Smooth muscle cell (in vitro differentiated cells): ENCODE results near the gene CLDN9. TPM values are rescaled to one million over a fixed set of nuclear protein-coding genes. Genes with fewer than 3 reads are reported as not detected.

Source experiments
- DNase-seq: peaks from one replicate; lab custom pipeline; 2025; ENCODE audit not compliant: unreplicated experiment; lab: John Stamatoyannopoulos, UW
- H2AFZ ChIP-seq: fragments of 200-600 bp; sonication (generic); 2 replicates; pipeline ENCODE4 v1.6.0; 2016; ENCODE audit warnings: antibody characterized with exemption, low read depth, mild to moderate bottlenecking
- H3F3A ChIP-seq: fragments of 200-600 bp; sonication (generic); 2 replicates; pipeline ENCODE4 v1.6.0; 2017; ENCODE audit warnings: antibody characterized with exemption, low read depth
- H3K27ac ChIP-seq: fragments of 200-600 bp; sonication (generic); 2 replicates; pipeline ENCODE4 v1.5.1; 2016; ENCODE audit warnings: low read depth, mild to moderate bottlenecking
- H3K27me3 ChIP-seq: fragments of 200-600 bp; sonication (generic); 2 replicates; pipeline ENCODE4 v1.6.1; 2016; ENCODE audit warnings: low read depth, mild to moderate bottlenecking
- H3K36me3 ChIP-seq: fragments of 200-600 bp; sonication (generic); 2 replicates; pipeline ENCODE4 v1.5.1; 2016; ENCODE audit warnings: low read depth
- H3K4me1 ChIP-seq: fragments of 200-600 bp; sonication (generic); 2 replicates; pipeline ENCODE4 v1.5.1; 2016; ENCODE audit warnings: low read depth
- H3K4me2 ChIP-seq: fragments of 200-600 bp; sonication (generic); 2 replicates; pipeline ENCODE4 v1.6.0; 2016; ENCODE audit warnings: mild to moderate bottlenecking
- H3K4me3 ChIP-seq: fragments of 200-600 bp; sonication (generic); 2 replicates; pipeline ENCODE4 v1.5.1; 2016; ENCODE audit warnings: mild to moderate bottlenecking
- H3K79me2 ChIP-seq: fragments of 200-600 bp; sonication (generic); 2 replicates; pipeline ENCODE4 v1.6.0; 2016; ENCODE audit warnings: low read depth, mild to moderate bottlenecking
- H3K9ac ChIP-seq: fragments of 200-600 bp; sonication (generic); 2 replicates; pipeline ENCODE4 v1.6.0; 2016; ENCODE audit warnings: low read depth
- H3K9me3 ChIP-seq: fragments of 200-600 bp; sonication (generic); replicated peaks from 2 replicates; pipeline ENCODE4 v1.5.1; 2016; ENCODE audit warnings: low read depth
- H4K20me1 ChIP-seq: fragments of 200-600 bp; sonication (generic); 2 replicates; pipeline ENCODE4 v1.6.0; 2016; ENCODE audit warnings: low read depth
- CTCF ChIP-seq: fragments of 200-600 bp; sonication (generic); IDR thresholded peaks from 2 replicates; pipeline ENCODE4 v1.5.1; 2017; ENCODE audit warnings: borderline replicate concordance, mild to moderate bottlenecking, antibody characterized with exemption; ENCODE audit not compliant: insufficient read depth, poor library complexity, severe bottlenecking
- WGBS: methylation state at CpG from one replicate; pipeline ENCODE4 v1.1.7; 2016; ENCODE audit warnings: low lambda C conversion rate; 5-methylcytosine and 5-hydroxymethylcytosine counted together
- polyA plus RNA-seq: library from polyadenylated mRNA; unstranded; fragments of >200 nt; fragmentation: Nextera tagmentation; extraction: Ambion mirVana; gene quantifications from 2 replicates; pipeline ENCODE4 v1.2.1, GENCODE V29; 2016
- total RNA-seq: library from RNA; depleted of rRNA; stranded (reverse); fragments of >200 nt; gene quantifications from 2 replicates; pipeline ENCODE4 v1.2.3, GENCODE V29; 2014

The CLDN9 gene
- total RNA-seq (1.3 and 1.8 TPM in 2 replicates), polyA plus RNA-seq (0.81 and 4.5 TPM in 2 replicates)

DNA sequence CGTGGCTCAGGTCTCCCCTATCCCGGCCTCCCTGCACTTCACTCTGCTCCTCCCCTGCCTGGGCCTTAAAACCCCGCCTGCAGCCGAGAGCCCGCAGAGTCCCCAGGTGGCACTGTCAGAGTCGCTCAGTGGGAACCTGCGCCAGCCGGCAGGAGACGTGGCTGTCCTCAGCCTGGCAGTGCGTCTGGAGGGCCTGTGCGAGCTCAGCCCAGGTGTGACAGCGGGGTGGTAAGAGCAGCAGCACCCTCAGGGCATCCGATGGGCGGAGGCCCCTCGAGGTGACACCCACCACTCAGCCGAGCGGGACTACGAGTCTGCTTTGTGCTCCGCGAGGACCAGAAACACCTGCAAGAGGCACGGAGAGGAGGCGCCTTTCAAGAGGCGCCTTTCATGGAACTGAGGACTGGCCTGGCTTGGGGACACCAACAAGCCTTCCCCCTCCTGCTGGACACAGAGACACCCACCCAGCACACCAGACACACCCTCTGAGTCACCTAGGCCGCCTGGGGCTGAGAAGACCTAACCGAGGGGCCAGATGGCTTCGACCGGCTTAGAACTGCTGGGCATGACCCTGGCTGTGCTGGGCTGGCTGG lies at the start of gene CLDN9:
CLDN9 (plus strand) TSS at position 96 of the 593 bp plus-strand sequence; CDS start at position 536, 440 bp downstream.
- H3K4me1 ChIP-seq, result peaks cover 40% of the 10 kb centered on the region
- WGBS, result 13% methylated on average over 26 of the region's 27 CpGs
- peaks cover 4% of the 10 kb centered on the region for H4K20me1 ChIP-seq
- no peak for DNase-seq
- H2AFZ ChIP-seq, result no peak within 1 kb of the TSS
- H3K9me3 ChIP-seq, result no peaks in the 10 kb centered on the region
- no peak within 1 kb of the TSS for H3K9ac ChIP-seq
- peak within 1 kb of the TSS; percentile 44 for H3K27ac ChIP-seq
- peaks cover 57% of the 10 kb centered on the region for H3K27me3 ChIP-seq
- no peaks in the 10 kb centered on the region for H3K36me3 ChIP-seq
- H3K79me2 ChIP-seq, result no peaks in the 10 kb centered on the region
- TF ChIP-seq CTCF, result no peak
- no peak within 1 kb of the TSS for H3K4me3 ChIP-seq
- H3K4me2 ChIP-seq, result peak within 1 kb of the TSS; percentile 25
- H3F3A ChIP-seq, result peaks cover 14% of the 10 kb centered on the region

DNA sequence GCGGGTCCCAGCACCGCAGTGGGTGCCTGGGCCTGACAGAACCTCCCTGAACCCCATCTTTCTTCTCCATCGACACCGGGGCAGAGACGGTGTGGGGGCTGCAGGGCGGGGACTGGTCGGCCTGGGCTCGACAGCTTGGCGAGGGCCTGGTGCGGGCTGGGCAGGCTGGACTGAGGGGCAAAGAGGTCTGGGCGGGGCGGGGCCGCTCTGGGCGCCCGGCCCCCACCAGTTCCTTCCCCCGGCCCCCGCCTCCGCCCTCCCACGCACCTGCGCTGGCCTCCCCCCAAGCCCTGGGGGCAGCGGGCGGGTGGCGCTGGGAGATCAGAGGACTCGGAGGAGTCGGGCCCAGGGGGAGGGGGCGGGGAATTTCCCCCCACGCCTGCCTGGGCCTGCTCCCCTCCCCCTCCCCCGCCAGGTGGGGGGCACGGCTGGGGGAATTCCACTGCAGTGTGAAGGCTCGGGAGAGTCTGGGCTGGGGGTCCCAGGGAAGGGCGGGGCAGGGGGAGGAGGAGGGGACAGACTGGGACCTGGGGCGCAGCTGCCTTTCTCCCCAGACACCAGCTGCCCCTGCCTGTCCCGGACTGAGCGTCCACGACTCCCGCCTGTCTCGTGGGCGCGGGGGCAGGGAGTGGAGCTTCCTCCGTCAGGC lies 49.5 kb upstream of the CLDN9 start:
- no peaks in the 10 kb centered on the region for H3K79me2 ChIP-seq
- no peaks in the 10 kb centered on the region for H4K20me1 ChIP-seq
- H3K4me1 ChIP-seq, result peaks cover 18% of the 10 kb centered on the region
- no peak overlapping the region for H3K9ac ChIP-seq
- no peak overlapping the region for H2AFZ ChIP-seq
- H3K36me3 ChIP-seq, result no peaks in the 10 kb centered on the region
- no peaks in the 10 kb centered on the region for H3K9me3 ChIP-seq
- no peak for TF ChIP-seq CTCF
- peak overlapping the region; percentile 50 for H3K4me3 ChIP-seq
- H3K27ac ChIP-seq, result no peak overlapping the region
- DNase-seq, result no peak
- no peaks in the 10 kb centered on the region for H3F3A ChIP-seq
- H3K4me2 ChIP-seq, result peak overlapping the region; percentile 90
- H3K27me3 ChIP-seq, result peaks cover 57% of the 10 kb centered on the region
- 6% methylated on average over 18 of the region's 40 CpGs for WGBS

- no peak for TF ChIP-seq CTCF
- peaks cover 18% of the 10 kb centered on the region for H3K4me1 ChIP-seq
- H3K9ac ChIP-seq, result no peak within 1 kb of the TSS
- H3K4me2 ChIP-seq, result peak within 1 kb of the TSS; percentile 90
- DNase-seq, result no peak
- H3K27me3 ChIP-seq, result peaks cover 57% of the 10 kb centered on the region
- peak within 1 kb of the TSS; percentile 50 for H3K4me3 ChIP-seq
- no peaks in the 10 kb centered on the region for H3K36me3 ChIP-seq
- H4K20me1 ChIP-seq, result no peaks in the 10 kb centered on the region
- H3F3A ChIP-seq, result no peaks in the 10 kb centered on the region
- no peak within 1 kb of the TSS for H3K27ac ChIP-seq
- H3K79me2 ChIP-seq, result no peaks in the 10 kb centered on the region
- H2AFZ ChIP-seq, result no peak within 1 kb of the TSS
- WGBS, result under 1% methylated on average over 34 of the region's 60 CpGs
- no peaks in the 10 kb centered on the region for H3K9me3 ChIP-seq
Measured at GRCh38 chr16:2963723-2964474, 48.8 kb upstream of the CLDN9 start, which contains the start of gene KREMEN2. TSS of gene KREMEN2 (plus strand) at chr16:2964275. CDS start at chr16:2964521, 246 bp downstream.
